Glomerular visceral epithelial cell (primary cell): Measurements from ENCODE around the gene DUSP12.

Experiments used
- DNase-seq: peaks from one replicate; pipeline ENCODE4 v3.0.0-alpha.2; 2016; ENCODE audit errors: extremely low spot score

Gene DUSP12

DNA sequence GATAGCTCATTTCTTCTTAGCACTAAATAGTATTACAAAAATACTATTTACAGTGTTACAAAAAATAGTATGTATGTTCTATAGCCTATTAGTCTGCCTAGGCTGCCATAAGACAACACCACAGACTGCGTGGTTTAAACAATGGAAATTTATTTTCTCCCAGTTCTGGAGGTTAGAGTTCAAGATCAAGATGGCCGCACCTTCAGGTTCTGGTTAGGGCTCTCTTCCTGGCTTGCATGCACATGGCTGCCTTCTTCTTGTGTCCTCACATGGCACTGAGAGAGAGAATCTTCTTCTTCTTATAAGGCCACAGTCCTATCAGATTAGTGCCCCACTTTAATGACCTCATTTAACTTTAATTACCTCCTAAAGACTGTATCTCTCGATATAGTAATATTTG, 20.7 kb downstream of the DUSP12 start:
- DNase-seq: no peak

DNA sequence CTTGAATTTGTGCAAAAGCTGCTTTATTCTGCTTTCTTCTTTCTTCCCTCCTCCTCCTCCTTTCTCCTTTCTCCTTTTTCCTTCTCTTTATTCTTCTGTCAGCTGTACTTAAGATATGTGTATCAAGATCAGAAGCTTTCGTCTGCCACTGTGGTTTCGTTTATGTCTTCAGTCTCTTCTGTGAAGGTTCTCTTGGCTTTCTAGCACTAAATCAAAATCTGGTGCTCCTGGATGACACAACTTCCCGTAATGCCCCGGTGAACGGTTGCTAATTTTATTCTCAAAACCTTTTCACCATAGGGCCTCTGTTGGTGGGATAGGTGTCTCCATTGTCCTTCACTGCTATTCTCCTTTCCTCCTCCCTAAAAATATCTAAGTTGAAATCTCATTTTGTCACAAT, 21.6 kb downstream of the DUSP12 start:
- no peak for DNase-seq

DNA sequence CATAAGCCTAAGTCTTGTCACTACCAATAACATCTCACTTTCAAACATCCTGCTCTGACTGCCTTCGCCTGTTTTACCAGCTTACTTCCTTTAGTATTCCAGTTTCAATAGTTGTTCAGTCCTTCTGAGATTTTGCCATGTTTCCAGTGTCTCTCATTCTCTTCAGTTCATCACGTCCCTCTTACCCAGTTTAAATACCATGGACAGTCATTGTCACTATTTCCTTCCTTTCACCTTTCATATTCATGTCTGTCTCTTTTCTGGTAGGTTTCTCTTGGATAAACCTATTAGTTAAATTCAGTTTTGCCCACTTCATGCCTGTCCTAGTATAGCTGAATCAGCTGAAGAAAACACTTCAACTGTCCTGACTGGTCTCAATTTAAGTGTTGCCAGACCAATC, 22.4 kb downstream of the DUSP12 start:
- DNase-seq: no peak

DNA sequence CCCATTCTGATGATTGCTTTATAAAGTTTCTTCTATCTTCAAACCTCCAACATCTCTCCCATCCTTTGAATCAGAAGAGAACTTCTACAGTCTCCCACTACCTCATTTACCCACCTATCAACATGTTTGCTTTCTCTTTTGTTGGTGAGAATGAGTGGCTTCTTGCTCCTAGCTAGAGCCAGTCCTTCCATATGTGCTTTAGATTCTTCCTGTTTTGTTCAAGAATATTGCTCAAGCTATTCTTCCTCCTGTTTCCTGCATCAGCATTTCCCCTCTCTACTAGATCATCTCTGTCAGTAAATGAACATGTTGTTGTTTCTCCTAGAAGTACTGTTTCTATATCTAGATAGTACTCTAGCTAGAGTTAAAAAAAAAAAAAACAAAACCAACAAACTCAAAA, 22.8 kb downstream of the DUSP12 start:
- DNase-seq: no peak

DNA sequence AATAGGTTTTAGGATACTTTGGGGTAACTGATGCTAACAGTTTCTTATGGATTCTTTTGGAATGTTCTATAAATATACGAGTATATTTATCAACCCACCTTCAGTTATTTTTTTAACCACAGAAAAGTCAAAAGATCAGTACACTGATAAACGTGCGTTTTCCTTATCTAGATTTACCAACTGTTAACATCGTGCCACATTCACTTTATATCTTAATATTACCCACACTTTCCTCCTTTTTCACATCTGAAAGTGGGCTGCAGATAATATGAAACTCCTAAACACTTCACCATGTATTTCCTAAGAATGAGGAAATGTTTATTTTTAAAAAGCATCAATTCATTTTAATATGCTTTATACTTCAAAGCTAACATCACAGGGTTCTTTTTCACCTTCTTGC, 24.2 kb downstream of the DUSP12 start:
- no peak for DNase-seq

DNA sequence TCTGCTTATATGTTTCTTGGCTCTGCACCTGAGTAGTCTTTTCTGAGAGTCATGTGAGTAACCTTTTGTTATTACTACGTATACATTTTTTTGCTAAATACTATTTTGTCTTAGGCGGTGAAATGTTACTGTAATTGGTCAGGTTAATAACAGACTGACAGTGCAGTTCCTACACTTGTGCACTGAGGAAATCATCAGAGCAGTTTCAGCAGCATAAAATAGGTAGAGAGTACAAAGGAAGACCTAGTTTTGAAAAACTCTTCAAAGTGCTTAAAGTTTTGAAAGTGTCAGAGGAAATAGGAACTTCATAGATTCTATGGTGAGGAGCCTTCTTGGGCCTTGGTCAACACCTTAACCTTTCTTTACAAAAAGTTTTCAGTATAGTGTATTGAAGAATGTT, 27.7 kb downstream of the DUSP12 start:
- DNase-seq: no peak

DNA sequence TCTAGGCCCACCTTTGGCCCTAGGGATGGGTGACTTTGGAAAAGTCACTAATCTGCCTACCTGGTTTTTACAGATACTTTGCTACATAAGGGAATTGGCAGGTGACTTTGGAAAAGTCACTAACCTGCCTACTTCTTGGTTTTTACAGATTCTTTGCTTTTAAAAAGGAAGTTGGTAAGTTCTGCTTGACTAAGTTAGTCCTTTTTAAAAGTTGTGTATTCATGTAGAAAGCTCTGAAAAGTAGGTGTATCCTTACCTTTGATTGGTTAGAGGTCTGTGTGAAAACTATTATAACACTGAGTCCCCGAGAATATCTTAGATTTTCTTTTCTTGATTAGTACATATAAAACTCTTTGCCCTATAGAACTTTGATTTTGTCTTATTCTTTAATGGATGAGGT, 28.9 kb downstream of the DUSP12 start:
- DNase-seq: no peak

DNA sequence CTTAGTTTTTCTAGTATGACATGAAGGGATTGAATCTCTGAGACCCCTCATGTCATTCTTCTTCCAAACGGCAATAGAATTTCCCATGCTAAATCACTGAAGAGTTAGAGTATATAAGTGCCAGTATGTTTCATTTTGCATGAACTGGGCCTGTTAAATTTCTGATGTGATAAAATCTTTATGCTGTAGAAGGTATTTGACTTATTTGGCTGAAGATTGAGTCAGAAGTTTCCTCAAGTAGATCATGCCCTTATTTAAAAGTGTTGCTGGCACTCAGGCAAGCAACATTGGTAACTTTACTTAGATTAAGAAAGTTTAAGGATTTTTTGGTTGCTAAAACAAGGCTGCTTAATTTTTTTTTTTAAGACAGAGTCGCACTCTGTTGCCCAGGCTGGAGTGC, 29.8 kb downstream of the DUSP12 start:
- no peak for DNase-seq

DNA sequence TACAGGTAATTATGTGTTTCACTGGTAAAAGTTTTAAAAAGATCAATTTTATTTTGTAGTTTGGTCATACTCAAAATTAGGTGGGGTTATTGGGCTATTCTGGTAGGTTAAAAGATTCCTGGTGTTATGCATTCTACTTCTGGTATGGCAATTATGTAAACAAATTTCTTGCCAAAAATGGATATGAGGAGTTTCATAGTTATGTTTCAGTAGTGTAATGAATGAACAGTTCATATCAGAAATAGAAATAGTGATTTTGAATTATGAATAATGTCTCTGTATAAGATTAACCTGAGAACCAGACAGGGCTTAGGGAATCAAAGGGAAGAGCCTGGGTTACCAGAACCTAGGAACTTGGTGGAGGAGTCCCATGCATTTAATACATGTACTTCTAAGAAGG, 32.4 kb downstream of the DUSP12 start:
- no peak for DNase-seq

DNA sequence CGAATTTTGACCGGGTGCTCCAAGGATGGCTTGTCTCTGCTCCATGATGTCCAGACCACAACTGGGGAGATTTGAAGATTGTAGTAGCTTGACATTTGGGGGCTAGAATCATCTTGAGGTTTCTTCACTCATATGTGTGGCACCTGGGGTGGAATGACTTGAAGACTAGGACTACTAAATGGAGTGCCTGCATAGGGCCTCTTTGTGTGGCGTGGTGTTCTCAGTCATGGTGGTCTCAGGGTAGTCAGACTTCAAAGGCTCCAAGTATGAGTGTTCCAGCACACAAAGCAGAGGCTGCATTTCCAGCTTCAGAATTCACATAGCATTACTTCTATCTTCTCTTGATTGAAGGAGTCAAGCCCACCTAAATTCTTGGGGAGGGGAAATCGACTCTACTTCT, 33.3 kb downstream of the DUSP12 start:
- DNase-seq: no peak

DNA sequence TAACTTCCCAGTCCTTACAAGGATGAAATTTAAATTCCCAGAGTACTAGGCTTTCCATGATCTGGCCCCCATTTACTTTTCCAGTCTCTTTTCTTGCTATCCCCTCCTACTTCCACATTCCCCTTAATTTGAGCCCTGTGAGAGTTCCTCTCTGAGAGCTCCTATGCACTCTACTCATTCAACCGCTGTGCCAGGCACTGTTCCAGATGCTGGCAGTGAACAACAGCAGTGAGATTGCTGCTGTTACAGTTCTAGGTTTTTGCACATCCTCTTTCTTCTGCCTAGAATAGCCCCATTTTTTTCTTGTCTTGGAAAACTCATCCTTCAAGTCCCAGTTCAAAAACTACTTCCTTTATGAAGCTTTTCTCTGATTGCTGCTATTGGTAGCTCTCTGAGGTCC, 35.4 kb downstream of the DUSP12 start:
- no peak for DNase-seq

DNA sequence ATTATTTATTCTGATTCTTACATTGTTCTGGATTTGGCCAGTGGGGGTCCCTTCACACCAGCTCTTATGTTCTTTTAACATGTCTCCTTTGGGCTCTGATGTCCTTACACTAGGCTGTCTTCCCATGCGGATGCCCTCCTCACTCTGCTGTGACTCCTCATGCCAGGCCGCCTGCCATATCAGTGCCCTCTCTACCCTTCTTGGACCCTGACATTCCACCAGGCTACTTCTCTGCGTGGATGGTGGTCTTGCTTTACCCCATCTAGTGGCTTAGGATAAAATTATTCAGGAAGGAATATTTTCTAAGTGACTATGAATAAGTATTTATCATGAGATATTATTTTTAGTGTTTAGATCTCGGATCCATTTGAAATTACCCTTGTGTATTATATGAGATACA, 37.8 kb downstream of the DUSP12 start:
- no peak for DNase-seq

DNA sequence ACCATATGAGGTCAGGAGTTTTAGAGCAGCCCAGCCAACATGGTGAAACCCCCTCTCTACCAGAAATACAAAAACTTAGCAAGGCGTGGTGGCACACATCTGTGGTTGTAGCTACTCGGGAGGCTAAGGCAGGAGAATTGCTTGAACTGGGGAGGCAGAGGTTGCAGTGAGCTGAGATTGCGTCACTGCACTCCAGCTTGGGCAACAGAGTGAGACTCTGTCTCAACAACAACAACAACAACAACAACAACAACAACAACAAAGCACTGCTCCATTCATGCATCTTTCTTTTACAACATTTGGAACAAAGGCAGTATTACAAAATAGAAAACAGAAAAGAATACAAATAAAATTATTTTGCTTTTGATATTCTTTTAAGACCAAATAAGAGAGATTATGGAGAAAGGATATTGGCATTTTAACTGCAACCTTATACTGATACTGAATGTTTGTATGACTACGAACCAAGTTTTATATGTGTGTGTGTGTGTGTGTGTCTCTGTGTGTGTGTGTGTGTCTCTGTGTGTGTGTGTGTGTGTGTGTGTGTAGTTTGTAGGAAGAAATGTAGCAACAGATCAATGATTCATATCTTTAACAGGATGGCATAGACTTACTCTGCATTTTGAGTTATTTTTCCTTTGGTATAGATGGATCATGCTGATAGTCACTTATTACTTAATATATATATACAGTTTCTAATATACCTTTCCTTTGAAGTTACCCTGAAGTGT, 41.2 kb downstream of the DUSP12 start:
- DNase-seq: no peak

DNA sequence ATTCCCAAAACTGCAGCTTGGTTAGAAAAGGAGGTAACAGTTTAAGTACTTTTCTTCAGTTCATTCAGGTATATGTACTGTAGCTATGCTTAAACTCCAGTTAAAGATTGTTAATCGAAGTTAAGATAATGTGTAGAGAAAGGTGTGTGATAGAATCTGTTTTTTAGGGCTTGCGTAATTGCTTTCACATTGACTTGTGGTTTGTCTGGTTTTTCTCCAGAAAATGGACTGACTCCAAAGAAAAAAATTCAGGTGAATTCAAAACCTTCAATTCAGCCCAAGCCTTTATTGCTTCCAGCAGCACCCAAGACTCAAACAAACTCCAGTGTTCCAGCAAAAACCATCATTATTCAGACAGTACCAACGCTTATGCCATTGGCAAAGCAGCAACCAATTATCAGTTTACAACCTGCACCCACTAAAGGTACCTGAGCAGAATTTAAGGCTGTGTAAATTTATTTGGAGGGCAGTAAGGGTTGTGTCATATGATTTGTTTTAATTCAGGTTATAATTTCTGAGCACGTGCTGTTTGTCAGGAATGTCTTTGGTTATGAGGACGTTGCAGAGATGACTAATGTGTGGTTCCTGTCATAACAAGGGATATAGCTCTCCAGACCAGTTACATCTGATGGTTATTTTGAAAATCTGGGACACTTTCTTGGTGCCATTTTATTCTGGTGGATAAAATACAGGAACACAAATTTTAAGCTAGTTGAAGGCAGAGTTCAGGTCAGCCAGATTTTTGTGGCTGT, 42.5 kb downstream of the DUSP12 start:
- peak; percentile 10 for DNase-seq

DNA sequence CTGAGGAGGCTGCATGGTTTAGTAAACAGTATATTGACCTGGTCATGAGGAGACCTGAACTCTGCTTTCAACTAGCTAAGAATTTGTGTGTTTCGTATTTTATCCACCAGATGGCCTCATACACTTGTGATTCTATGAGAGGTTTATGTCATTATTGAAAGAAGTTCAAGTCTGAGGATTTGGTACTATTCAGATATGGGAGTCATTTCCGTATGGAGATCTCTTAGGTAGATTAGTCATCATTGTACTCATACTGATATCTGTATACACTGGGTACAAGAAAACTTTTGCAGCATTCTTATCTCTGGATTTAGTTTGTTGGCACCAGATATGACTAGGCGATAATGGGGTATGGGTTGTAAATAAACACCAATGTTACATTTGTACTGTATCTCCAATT, 43.2 kb downstream of the DUSP12 start:
- peak; percentile 72 for DNase-seq

DNA sequence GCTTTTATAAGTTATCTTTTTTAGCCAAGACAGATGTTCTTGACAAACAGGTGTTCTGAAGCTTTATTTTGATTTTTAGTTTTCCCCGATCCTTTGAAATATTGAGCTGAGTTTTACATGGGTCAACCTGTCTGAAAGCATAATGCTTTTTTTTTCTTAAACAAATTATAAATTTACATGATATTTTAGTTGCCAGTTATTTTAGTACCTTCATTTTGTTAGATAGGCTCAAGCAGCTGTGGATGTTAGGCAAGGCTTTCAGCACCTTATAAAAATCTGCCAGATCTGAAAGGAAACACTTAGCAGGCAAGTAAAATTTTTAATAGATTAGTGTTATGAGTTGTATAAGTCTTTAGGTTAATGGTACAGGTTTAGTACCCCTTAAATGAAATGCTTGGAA, 50.2 kb downstream of the DUSP12 start:
- DNase-seq: no peak

DNA sequence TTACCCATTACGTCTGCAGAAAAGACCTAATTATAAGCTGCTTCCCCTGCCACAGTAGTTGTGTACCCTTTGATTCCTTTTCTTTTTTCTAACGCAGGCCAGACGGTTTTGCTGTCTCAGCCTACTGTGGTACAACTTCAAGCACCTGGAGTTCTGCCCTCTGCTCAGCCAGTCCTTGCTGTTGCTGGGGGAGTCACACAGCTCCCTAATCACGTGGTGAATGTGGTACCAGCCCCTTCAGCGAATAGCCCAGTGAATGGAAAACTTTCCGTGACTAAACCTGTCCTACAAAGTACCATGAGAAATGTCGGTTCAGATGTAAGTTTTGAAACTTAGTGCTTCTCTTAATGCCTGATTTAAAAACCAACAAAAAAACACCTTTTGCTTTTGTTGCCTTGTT, 52.4 kb downstream of the DUSP12 start:
- DNase-seq: no peak

DNA sequence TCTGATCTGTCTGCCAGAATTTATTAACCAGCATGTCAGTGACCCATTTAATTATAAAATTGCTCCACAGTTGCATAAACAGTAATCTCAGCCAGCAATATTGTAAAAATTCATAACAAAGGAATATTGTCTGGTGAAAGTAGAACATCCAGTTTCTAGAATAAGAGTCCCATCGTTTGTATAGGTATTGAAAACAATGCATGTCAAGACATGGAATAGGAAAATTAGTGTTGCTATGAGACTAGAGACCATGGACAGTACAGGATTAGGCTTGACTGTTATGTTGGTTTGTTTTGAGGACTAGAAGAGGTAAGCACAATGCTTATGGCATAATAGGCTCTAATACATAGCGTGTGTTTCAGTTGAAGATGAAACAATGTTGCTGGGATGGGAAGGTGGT, 53.6 kb downstream of the DUSP12 start:
- no peak for DNase-seq

DNA sequence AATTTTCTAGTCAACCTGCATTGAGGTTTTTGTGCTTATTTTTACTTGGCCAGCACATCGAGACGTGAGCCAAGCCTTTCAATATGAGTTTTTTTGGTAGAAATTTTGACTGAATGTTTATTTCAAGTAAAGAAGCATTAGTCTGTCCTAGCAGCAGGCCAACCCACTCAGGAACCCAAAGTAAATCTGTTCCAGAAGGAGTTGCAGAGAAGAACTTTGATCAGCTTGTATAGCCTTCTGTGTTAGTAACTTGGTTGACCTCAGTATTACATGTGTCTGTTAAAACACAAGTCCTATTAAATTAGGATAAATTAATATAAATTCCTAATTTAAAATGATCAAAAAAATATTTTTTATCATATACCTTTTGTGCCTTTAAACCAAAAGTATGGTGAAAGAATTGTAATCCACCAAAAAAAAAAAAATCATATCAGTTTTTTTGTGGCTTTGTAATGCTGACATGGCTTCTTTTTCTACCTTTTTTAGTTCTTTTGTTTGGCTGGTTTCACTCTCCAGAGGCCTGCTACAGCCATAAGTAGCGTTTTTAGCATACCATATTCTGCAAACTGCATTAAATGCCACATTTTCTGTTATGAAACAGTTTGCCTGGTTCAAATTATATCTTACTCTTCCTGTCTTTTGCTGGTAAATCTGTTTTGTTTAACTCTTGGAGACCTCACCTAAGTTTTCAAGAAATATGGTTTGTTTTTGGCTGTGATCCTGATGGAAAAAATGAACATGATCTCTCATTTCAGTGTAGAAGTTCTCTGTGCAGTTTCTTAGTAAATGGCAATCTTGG, 56.0 kb downstream of the DUSP12 start:
- no peak for DNase-seq
